H9 (cell line): ENCODE results near the gene LEPROT. TPM values are rescaled to one million over a fixed set of nuclear protein-coding genes. Genes with fewer than 3 reads are reported as not detected.

Source experiments
- DNase-seq: peaks from one replicate; pipeline ENCODE4 v3.0.0-alpha.2; 2017
- H2AFZ ChIP-seq: one replicate; pipeline ENCODE4 v1.6.1; 2013; ENCODE audit warnings: mild to moderate bottlenecking, low read length, control low read depth, moderate library complexity
- H2AK5ac ChIP-seq: 2 replicates; pipeline ENCODE4 v1.6.1; 2013; ENCODE audit warnings: low read length, control low read depth, mixed read lengths; ENCODE audit not compliant: insufficient read length
- H2BK120ac ChIP-seq: one replicate; pipeline ENCODE4 v1.6.1; 2013; ENCODE audit warnings: low read depth, mild to moderate bottlenecking, low read length, control low read depth, inconsistent platforms; ENCODE audit not compliant: poor library complexity, severe bottlenecking
- H2BK12ac ChIP-seq: 2 replicates; pipeline ENCODE4 v1.6.1; 2013; ENCODE audit warnings: low read length, control low read depth, mixed read lengths, low read depth; ENCODE audit not compliant: insufficient read length
- H2BK15ac ChIP-seq: 2 replicates; pipeline ENCODE4 v1.6.1; 2013; ENCODE audit warnings: low read depth, low read length, control low read depth
- H2BK20ac ChIP-seq: one replicate; pipeline ENCODE4 v1.6.1; 2013; ENCODE audit warnings: low read depth, mild to moderate bottlenecking, low read length, control low read depth, inconsistent platforms; ENCODE audit not compliant: poor library complexity, severe bottlenecking
- H2BK5ac ChIP-seq: 2 replicates; pipeline ENCODE4 v1.6.1; 2013; ENCODE audit warnings: low read length, control low read depth, mixed read lengths; ENCODE audit not compliant: insufficient read length
- H3K14ac ChIP-seq: 2 replicates; pipeline ENCODE4 v1.6.1; 2013; ENCODE audit warnings: low read length, control low read depth; ENCODE audit not compliant: insufficient read depth
- H3K18ac ChIP-seq: 2 replicates; pipeline ENCODE4 v1.6.1; 2013; ENCODE audit warnings: low read depth, mild to moderate bottlenecking, mixed read lengths, low read length, control low read depth; ENCODE audit not compliant: insufficient read length
- H3K23ac ChIP-seq: 2 replicates; pipeline ENCODE4 v1.6.1; 2013; ENCODE audit warnings: low read length, control low read depth, mixed read lengths, low read depth; ENCODE audit not compliant: insufficient read length
- H3K23me2 ChIP-seq: 2 replicates; pipeline ENCODE4 v1.6.1; 2013; ENCODE audit warnings: low read depth, mild to moderate bottlenecking, mixed read lengths, low read length, control low read depth; ENCODE audit not compliant: insufficient read length, poor library complexity, severe bottlenecking
- H3K27ac ChIP-seq: 2 replicates; pipeline ENCODE4 v1.5.1; 2013; ENCODE audit warnings: low read length, control low read depth, mixed read lengths, low read depth; ENCODE audit not compliant: insufficient read length
- H3K27me3 ChIP-seq: 2 replicates; pipeline ENCODE4 v1.6.1; 2013; ENCODE audit warnings: low read length, control low read depth, inconsistent platforms; ENCODE audit not compliant: insufficient read depth
- H3K4ac ChIP-seq: 2 replicates; pipeline ENCODE4 v1.6.1; 2013; ENCODE audit warnings: low read depth, mild to moderate bottlenecking, control low read depth, inconsistent platforms, low read length, moderate library complexity
- H3K4me1 ChIP-seq: 2 replicates; pipeline ENCODE4 v1.6.1; 2013; ENCODE audit warnings: low read length, control low read depth, inconsistent platforms; ENCODE audit not compliant: insufficient read depth
- H3K4me2 ChIP-seq: 2 replicates; pipeline ENCODE4 v1.6.1; 2013; ENCODE audit warnings: low read length, control low read depth, mixed read lengths; ENCODE audit not compliant: insufficient read length, insufficient read depth
- H3K56ac ChIP-seq: 2 replicates; pipeline ENCODE4 v1.6.1; 2013; ENCODE audit warnings: low read depth, mild to moderate bottlenecking, mixed read lengths, low read length, control low read depth; ENCODE audit not compliant: insufficient read length
- H3K79me1 ChIP-seq: 2 replicates; pipeline ENCODE4 v1.6.1; 2013; ENCODE audit warnings: low read depth, mild to moderate bottlenecking, moderate library complexity, low read length, control low read depth, inconsistent platforms; ENCODE audit not compliant: insufficient read depth, poor library complexity, severe bottlenecking
- H3K79me2 ChIP-seq: 2 replicates; pipeline ENCODE4 v1.6.1; 2013; ENCODE audit warnings: low read length, control low read depth, inconsistent platforms; ENCODE audit not compliant: insufficient read depth
- H3K9ac ChIP-seq: 2 replicates; pipeline ENCODE4 v1.6.1; 2013; ENCODE audit warnings: low read length, control low read depth, mixed read lengths; ENCODE audit not compliant: insufficient read length; ENCODE audit errors: extremely low read depth
- H3K9me3 ChIP-seq: one replicate; pipeline ENCODE4 v1.6.1; 2013; ENCODE audit warnings: low read depth, low read length, inconsistent platforms; ENCODE audit not compliant: control insufficient read depth
- H3T11ph ChIP-seq: one replicate; pipeline ENCODE4 v1.6.1; 2013; ENCODE audit warnings: mild to moderate bottlenecking, low read length, control low read depth, inconsistent platforms
- H4K20me1 ChIP-seq: one replicate; pipeline ENCODE4 v1.6.1; 2013; ENCODE audit not compliant: control insufficient read depth, insufficient read length, insufficient read depth
- H4K5ac ChIP-seq: 2 replicates; pipeline ENCODE4 v1.6.1; 2013; ENCODE audit warnings: low read depth, mild to moderate bottlenecking, mixed read lengths, low read length, control low read depth; ENCODE audit not compliant: insufficient read length
- H4K8ac ChIP-seq: replicated peaks from 2 replicates; pipeline ENCODE4 v1.6.1; 2013; ENCODE audit warnings: low read length, control low read depth, mixed read lengths, low read depth; ENCODE audit not compliant: insufficient read length
- H4K91ac ChIP-seq: 2 replicates; pipeline ENCODE4 v1.6.1; 2013; ENCODE audit warnings: low read depth, mild to moderate bottlenecking, moderate library complexity, mixed read lengths, low read length, control low read depth; ENCODE audit not compliant: insufficient read length
- H3K27ac Mint-ChIP-seq, 3 experiments: 2 replicates in 2 of 3; 3 replicates in 1 of 3; pipeline ENCODE4 v1.8.0; 2020 to 2021; ENCODE audit warnings: mixed read lengths in 3 of 3, mild to moderate bottlenecking in 1 of 3, moderate library complexity in 1 of 3
- H3K27me3 Mint-ChIP-seq: 2 replicates; pipeline ENCODE4 v1.8.0; 2021; ENCODE audit warnings: low read depth, mild to moderate bottlenecking, moderate library complexity, mixed read lengths
- H3K36me3 Mint-ChIP-seq, 3 experiments: 2 replicates in 2 of 3; 3 replicates in 1 of 3; pipeline ENCODE4 v1.8.0; 2020 to 2021; ENCODE audit warnings: low read depth in 3 of 3, mixed read lengths in 3 of 3; ENCODE audit not compliant: insufficient read depth in 1 of 3
- H3K4me1 Mint-ChIP-seq, 2 experiments: 2 replicates each; pipeline ENCODE4 v1.8.0; 2020; ENCODE audit warnings: mixed read lengths in 2 of 2
- H3K4me3 Mint-ChIP-seq, 2 experiments: 2 replicates in 1 of 2; 3 replicates in 1 of 2; pipeline ENCODE4 v1.8.0; 2020 to 2021; ENCODE audit warnings: mild to moderate bottlenecking in 2 of 2, mixed read lengths in 2 of 2, moderate library complexity in 1 of 2
- H3K9me3 Mint-ChIP-seq, 2 experiments: 2 replicates in 1 of 2; 3 replicates in 1 of 2; pipeline ENCODE4 v1.8.0; 2020; ENCODE audit warnings: mild to moderate bottlenecking in 2 of 2, mixed read lengths in 2 of 2, moderate library complexity in 1 of 2
- CTCF ChIP-seq: fragments of 200-600 bp; sonication (generic); conservative IDR thresholded peaks from 3 replicates; pipeline ENCODE4 v1.8.0; 2021; ENCODE audit warnings: antibody characterized with exemption, mild to moderate bottlenecking
- WGBS: extraction: QIAGEN DNeasy Blood & Tissue Kit; methylation state at CpG from one replicate; pipeline ENCODE4 v1.1.7; 2013; ENCODE audit warnings: missing lambda C conversion rate, low lambda C conversion rate, mixed read lengths; ENCODE audit not compliant: insufficient read length; ENCODE audit errors: extremely low coverage; 5-methylcytosine and 5-hydroxymethylcytosine counted together
- total RNA-seq: library from RNA; stranded (reverse); gene quantifications from 2 replicates; pipeline ENCODE4 v1.2.1, GENCODE V29; 2021

LEPROT gene
- total RNA-seq, 1 experiment from 2014 or later: 32.6 TPM

GRCh38 chr1:65425697-65426096 lies 5.2 kb downstream of the LEPROT start:
- Histone ChIP-seq H3K4me1 (peaks cover 7% of the 10 kb centered on the region; the same call in 1 of the 2 replicates), H3K14ac (no peak overlapping the region), H4K8ac (no peak overlapping the region), H2AK5ac (no peak overlapping the region), H2BK15ac (no peak overlapping the region), H3K18ac (no peak overlapping the region), H3K79me1 (peaks cover 4% of the 10 kb centered on the region), H3K4me2 (peak overlapping the region; percentile 27), H4K20me1 (no peaks in the 10 kb centered on the region), H3K4ac (no peak overlapping the region), H4K5ac (no peak overlapping the region), H2BK5ac (no peak overlapping the region), H3K9ac (no peak overlapping the region), H3K56ac (no peak overlapping the region), H3K79me2 (peaks cover 10% of the 10 kb centered on the region; the same call in 1 of the 2 replicates), H3K23ac (no peak overlapping the region), H2AFZ (no peak overlapping the region), H2BK12ac (no peak overlapping the region), H3K27ac (peak overlapping the region; percentile 73), H3K23me2 (peaks cover 4% of the 10 kb centered on the region), H3T11ph (no peak overlapping the region), H3K27me3 (no peaks in the 10 kb centered on the region), H2BK20ac (no peak overlapping the region), H2BK120ac (no peak overlapping the region), H3K9me3 (no peaks in the 10 kb centered on the region), H4K91ac (no peak overlapping the region)
- H3K4me1 Mint-ChIP-seq: peaks cover 29 to 42% of the 10 kb centered on the region in 2 experiments
- no peaks in the 10 kb centered on the region for H3K27me3 Mint-ChIP-seq
- peak overlapping the region in 1 of 2 experiments; percentile 31; a peak in 1 of 5 replicates for H3K4me3 Mint-ChIP-seq
- TF ChIP-seq CTCF: no peak
- H3K27ac Mint-ChIP-seq: peak overlapping the region; percentile 80 to 98 (median 98)
- peaks cover 9 to 37% (median 26%) of the 10 kb centered on the region in 3 experiments; a peak in 6 of 7 replicates for H3K36me3 Mint-ChIP-seq
- H3K9me3 Mint-ChIP-seq: no peaks in the 10 kb centered on the region
- no CpG with 5 or more reads among the region's 3 CpGs for WGBS
- peak; percentile 45 for DNase-seq
